OCI-LY3 (cell line): ENCODE results near the gene OSBPL2.

Source experiments
- EZH2phosphoT487 ChIP-seq: fragments of 200-600 bp; shearing (Covaris generic); IDR thresholded peaks from 2 replicates; pipeline ENCODE4 v1.6.1; 2018; ENCODE audit warnings: antibody characterized with exemption, mixed run types, low read depth
- TF ChIP-seq, protein P1 (sequence below): fragments of 200-600, 300-600 bp; sonication (generic); IDR thresholded peaks from 2 replicates; pipeline ENCODE4 v1.5.1; 2014; ENCODE audit warnings: antibody characterized with exemption, low read length, low read depth

DNA sequence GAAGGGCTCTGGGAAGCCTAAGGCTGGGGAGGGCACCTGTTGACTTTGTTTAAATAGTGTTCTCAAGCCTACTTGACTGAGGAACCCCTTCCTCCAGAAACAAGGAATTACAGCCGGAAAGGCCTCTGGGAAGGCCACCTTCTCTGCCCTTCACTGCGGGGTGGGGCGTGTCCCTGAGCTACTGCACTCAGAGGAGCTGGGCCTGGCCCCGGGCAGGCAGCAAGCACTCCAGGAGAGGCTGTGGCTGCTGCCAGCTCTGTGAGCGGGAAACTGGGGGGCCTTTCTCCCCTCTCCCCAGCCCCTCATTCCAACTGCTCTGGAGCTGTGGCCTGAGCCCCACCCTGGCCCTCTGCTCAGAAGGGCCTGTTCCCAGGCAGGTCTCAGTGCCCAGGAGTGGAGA lies 4.0 kb upstream of the OSBPL2 start:
- TF ChIP-seq, protein P1, sequence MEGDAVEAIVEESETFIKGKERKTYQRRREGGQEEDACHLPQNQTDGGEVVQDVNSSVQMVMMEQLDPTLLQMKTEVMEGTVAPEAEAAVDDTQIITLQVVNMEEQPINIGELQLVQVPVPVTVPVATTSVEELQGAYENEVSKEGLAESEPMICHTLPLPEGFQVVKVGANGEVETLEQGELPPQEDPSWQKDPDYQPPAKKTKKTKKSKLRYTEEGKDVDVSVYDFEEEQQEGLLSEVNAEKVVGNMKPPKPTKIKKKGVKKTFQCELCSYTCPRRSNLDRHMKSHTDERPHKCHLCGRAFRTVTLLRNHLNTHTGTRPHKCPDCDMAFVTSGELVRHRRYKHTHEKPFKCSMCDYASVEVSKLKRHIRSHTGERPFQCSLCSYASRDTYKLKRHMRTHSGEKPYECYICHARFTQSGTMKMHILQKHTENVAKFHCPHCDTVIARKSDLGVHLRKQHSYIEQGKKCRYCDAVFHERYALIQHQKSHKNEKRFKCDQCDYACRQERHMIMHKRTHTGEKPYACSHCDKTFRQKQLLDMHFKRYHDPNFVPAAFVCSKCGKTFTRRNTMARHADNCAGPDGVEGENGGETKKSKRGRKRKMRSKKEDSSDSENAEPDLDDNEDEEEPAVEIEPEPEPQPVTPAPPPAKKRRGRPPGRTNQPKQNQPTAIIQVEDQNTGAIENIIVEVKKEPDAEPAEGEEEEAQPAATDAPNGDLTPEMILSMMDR = no peak
- no peak for TF ChIP-seq EZH2phosphoT487
